HG03139 (cell line): ENCODE data around the gene FAM118B.

Experiments
- ATAC-seq: cut with Tn5 transposase; IDR thresholded peaks from one replicate; pipeline ENCODE4 v1.9.1; 2021; ENCODE audit not compliant: unreplicated experiment

FAM118B gene

GRCh38 chr11:126186025-126186698, 25.4 kb upstream of the FAM118B start:
- ATAC-seq: no peak

- ATAC-seq: no peak
Measured at GRCh38 chr11:126186708-126187529, 24.7 kb upstream of the FAM118B start.

GRCh38 chr11:126188332-126189108, 23.1 kb upstream of the FAM118B start:
- ATAC-seq: peak; percentile 78

GRCh38 chr11:126189109-126189929, 22.3 kb upstream of the FAM118B start:
- no peak for ATAC-seq

GRCh38 chr11:126190792-126191191, 20.8 kb upstream of the FAM118B start:
- no peak for ATAC-seq

- ATAC-seq: no peak
Measured at GRCh38 chr11:126191379-126192073, 20.1 kb upstream of the FAM118B start.

GRCh38 chr11:126192361-126192760, 19.2 kb upstream of the FAM118B start:
- no peak for ATAC-seq

- no peak for ATAC-seq
Measured at GRCh38 chr11:126193038-126193478, 18.5 kb upstream of the FAM118B start.

GRCh38 chr11:126194121-126194543, 17.4 kb upstream of the FAM118B start:
- no peak for ATAC-seq

GRCh38 chr11:126195119-126195518, 16.5 kb upstream of the FAM118B start:
- ATAC-seq: no peak

- ATAC-seq: no peak
Measured at GRCh38 chr11:126197277-126197939, 14.2 kb upstream of the FAM118B start.

- no peak for ATAC-seq
Measured at GRCh38 chr11:126198648-126199047, 12.9 kb upstream of the FAM118B start.

GRCh38 chr11:126202646-126203359, 8.8 kb upstream of the FAM118B start:
- no peak for ATAC-seq

GRCh38 chr11:126205359-126205758, 6.2 kb upstream of the FAM118B start:
- no peak for ATAC-seq

- no peak for ATAC-seq
Measured at GRCh38 chr11:126207896-126208295, 3.7 kb upstream of the FAM118B start.

GRCh38 chr11:126210871-126211235, 729 bp upstream of the FAM118B start:
- ATAC-seq: no peak

- no peak for ATAC-seq
Measured at GRCh38 chr11:126212089-126212660, 593 bp downstream of the FAM118B start.

GRCh38 chr11:126214441-126214840, 2.9 kb downstream of the FAM118B start:
- ATAC-seq: no peak

GRCh38 chr11:126214841-126215240, 3.3 kb downstream of the FAM118B start:
- no peak for ATAC-seq
